GM19438 (cell line): ENCODE results near the gene TWIST2.

Source experiments
- ATAC-seq: cut with Tn5 transposase; IDR thresholded peaks from one replicate; pipeline ENCODE4 v1.9.1; 2021; ENCODE audit warnings: low read depth; ENCODE audit not compliant: unreplicated experiment

The TWIST2 gene

GRCh38 chr2:238948765-238949641 lies 101.1 kb downstream of the TWIST2 start:
- ATAC-seq = no peak

DNA sequence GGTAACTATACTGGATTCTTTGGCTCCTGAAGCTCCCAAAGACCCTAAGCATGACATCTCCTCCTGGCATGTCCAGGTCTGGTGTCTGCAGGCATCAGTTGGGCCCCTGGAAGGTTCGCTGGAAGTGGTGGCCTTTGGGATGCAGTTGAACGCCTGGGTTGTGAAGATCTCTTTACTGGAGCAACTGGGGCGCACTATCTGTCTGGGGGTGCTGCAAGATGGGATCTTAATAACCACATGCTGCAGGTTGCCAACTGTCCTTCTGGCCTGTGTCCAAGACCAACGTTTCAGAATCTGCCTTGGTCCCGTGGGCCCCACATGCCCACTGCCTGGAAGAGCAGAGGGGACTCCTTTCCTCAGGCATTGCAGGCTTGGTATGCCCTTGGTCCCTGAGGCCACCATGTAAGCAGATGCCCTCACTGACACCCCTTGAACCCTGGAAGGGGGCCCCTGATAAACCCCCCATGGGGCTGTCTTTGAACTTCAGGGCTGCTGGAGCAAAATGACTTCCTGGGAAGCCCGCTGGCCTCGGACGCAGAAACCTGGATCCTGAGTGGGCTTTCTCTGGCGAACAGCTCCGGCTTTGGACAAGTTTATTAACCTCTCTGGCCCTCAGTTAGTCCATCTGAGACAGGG lies 101.9 kb downstream of the TWIST2 start:
- no peak for ATAC-seq

DNA sequence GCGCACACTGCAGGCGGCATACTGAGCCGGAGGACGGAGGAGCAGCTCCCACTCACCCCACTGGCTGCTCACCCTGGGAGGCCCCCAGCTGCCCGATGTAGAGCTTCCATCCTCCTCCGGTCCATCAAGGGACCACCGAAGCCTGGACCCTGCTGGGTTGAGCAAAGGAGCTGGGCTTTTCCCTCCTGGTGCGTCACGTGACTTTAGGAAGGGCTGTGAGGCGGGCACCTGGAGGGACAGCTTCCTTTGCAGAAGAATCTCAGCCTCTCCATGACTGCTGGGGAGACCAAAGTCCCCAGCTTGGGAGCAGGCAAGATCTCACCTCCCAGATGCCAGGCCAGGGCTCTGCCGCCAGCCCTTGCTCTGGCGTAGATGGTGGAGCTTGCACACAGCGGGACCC lies 102.7 kb downstream of the TWIST2 start:
- no peak for ATAC-seq

GRCh38 chr2:238952261-238952919 lies 104.5 kb downstream of the TWIST2 start:
- no peak for ATAC-seq

DNA sequence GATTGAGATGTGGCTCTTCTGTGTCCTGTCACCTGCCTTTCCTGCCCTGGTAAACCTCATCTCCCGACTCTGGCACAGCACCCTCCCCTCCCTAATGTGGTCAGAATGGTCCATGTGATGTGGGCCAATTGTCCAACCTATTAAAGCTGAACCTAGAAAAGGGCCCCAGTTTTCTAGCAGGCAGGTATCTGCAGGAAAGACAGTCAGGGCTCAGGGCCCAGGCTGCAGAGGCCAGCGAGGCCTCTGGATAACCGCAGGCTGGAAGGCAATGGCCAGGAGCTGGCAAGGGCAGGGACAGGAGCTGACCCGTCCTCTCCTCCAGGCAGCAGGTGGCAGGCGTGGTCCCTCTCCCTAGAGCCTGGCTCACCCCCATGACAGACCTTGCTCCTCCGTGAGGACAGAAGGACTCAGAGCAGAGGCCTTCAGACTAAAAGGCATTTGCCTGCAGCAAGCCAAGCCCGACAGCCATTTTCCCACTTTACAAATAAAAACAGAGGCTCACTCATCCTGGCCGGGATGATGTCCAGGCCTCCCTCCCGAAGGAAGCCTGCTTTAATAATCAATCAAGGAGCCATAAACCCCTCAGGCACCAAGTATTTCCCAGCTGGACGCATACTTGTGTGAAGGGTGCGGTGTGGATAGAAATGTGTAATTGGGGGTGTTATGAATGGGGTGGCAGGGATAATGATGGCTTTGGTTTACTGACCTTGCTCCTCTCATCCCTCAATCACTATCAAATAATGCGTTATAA lies 107.1 kb downstream of the TWIST2 start:
- no peak for ATAC-seq

DNA sequence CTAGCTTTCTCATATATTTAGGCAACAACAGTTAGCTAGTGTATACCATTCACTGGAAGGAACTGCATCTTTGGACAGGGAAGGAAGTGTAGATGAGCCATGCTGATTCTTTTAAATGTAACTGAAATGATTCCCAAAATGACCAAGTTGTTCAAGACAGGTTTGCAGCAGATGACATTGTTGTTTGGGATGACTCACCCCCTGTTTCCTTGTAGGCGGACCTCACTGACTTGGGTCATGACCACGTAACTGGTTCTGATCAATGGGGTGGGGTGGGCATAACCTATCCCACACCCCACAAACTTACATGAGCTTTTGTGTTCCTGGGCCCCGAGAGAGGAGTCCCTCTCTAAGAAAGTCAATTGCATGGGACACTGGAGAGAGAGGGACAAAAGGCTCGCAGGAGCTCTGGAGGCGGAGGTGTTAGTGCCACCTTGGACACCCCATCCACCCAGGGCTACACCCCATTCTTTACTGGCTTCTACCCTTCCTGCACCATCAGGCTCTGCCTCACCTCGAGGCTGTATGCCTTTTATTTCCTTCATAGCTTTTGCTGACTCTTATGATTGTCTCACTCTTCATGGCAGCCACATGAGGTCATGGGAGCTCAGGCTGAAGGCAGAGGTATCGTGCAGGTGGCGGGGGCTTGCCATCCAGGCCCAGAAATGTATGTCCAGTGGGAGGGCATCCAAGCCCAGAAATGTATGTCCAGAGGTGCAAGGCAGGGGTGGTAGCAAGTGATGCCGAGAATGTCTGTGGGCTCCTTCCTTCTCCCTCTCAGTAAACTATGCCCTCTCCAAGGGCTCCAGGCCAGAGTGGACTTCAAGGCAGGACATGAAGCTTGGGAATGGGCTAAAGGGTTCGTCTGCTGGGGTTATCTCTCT lies 108.0 kb downstream of the TWIST2 start:
- no peak for ATAC-seq

DNA sequence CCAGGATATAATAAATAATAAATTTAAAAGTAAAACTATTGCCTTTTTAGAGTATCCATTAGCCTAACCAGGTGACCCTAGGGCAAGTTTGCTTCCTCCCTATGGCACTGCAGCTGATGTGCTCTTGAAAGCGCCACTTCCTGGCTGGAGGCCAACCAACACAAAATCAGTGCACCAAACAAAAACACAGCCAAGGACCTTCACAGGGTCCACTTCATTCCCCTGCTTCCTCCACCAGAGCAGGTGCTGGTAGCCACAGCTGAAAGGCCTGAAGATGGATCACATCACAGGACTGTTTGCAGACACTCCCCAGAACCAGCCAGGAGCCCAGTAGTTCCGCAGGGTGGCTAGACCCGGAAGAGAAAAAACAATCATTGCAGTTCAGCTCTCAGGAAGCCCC lies 108.8 kb downstream of the TWIST2 start:
- ATAC-seq = no peak
